MCF 10A (cell line): ENCODE measurements around the gene ALPK1. TPM values are rescaled to one million over a fixed set of nuclear protein-coding genes. Genes with fewer than 3 reads are reported as not detected.
"Not testable (repeated sequence)": the region's sequence is repeated elsewhere in the genome, so short reads cannot be mapped to it uniquely, and the experiment has no call there.

Source experiments
- BruUV-seq: library from RNA; stranded (reverse); fragments of 400-500 nt; replicated peaks from 2 replicates; lab custom pipeline; 2021; lab: Mats Ljungman, UMichigan
- CTCF ChIA-PET: fragments of 300-600 bp; sonication (Branson Sonifier 250); formaldehyde crosslinking; extraction: SDS; loops from one replicate; lab custom pipeline; 2021; ENCODE audit warnings: antibody characterized with exemption, inconsistent platforms; lab: Yijun Ruan, JAX
- POLR2A ChIA-PET: fragments of 300-600, 350-650 bp; sonication (Branson Sonifier 250); formaldehyde crosslinking; extraction: SDS; loops from one replicate; lab custom pipeline; 2020; ENCODE audit warnings: antibody characterized with exemption, inconsistent platforms; lab: Yijun Ruan, JAX
- DNase-seq: peaks from one replicate; pipeline ENCODE4 v3.0.0-alpha.2; 2018; ENCODE audit not compliant: unreplicated experiment
- H3K27ac Mint-ChIP-seq: one replicate; pipeline ENCODE4 v1.8.0; 2022; ENCODE audit warnings: mild to moderate bottlenecking, low read depth, mixed read lengths; ENCODE audit not compliant: unreplicated experiment
- H3K27me3 Mint-ChIP-seq: one replicate; pipeline ENCODE4 v1.8.0; 2022; ENCODE audit warnings: mixed read lengths; ENCODE audit not compliant: insufficient read depth, unreplicated experiment
- H3K36me3 Mint-ChIP-seq: one replicate; pipeline ENCODE4 v1.8.0; 2022; ENCODE audit warnings: mild to moderate bottlenecking, moderate library complexity, mixed read lengths; ENCODE audit not compliant: insufficient read depth, unreplicated experiment
- H3K4me1 Mint-ChIP-seq: one replicate; pipeline ENCODE4 v1.8.0; 2022; ENCODE audit warnings: mixed read lengths; ENCODE audit not compliant: insufficient read depth, unreplicated experiment
- H3K4me3 Mint-ChIP-seq: one replicate; pipeline ENCODE4 v1.8.0; 2022; ENCODE audit warnings: mild to moderate bottlenecking, moderate library complexity, mixed read lengths; ENCODE audit not compliant: unreplicated experiment
- H3K9me3 Mint-ChIP-seq: one replicate; pipeline ENCODE4 v1.8.0; 2022; ENCODE audit warnings: mixed read lengths; ENCODE audit not compliant: unreplicated experiment
- intact Hi-C: fragments of 100-400 bp; cut with micrococcal nuclease; formaldehyde crosslinking; loops from 2 replicates; pipeline ENCODE4 v1.14.1; 2022
- total RNA-seq: library from RNA; stranded (reverse); gene quantifications from 2 replicates; pipeline ENCODE4 v1.2.3, GENCODE V29; 2022
- TF ChIP-seq, protein P1 (sequence below): fragments of 200-600 bp; IDR thresholded peaks from one replicate; pipeline ENCODE4 v1.8.0; 2022; ENCODE audit warnings: antibody characterized with exemption, mild to moderate bottlenecking; ENCODE audit not compliant: unreplicated experiment

The ALPK1 gene
- total RNA-seq, 1 experiment from 2014 or later, result 20.3 TPM

DNA sequence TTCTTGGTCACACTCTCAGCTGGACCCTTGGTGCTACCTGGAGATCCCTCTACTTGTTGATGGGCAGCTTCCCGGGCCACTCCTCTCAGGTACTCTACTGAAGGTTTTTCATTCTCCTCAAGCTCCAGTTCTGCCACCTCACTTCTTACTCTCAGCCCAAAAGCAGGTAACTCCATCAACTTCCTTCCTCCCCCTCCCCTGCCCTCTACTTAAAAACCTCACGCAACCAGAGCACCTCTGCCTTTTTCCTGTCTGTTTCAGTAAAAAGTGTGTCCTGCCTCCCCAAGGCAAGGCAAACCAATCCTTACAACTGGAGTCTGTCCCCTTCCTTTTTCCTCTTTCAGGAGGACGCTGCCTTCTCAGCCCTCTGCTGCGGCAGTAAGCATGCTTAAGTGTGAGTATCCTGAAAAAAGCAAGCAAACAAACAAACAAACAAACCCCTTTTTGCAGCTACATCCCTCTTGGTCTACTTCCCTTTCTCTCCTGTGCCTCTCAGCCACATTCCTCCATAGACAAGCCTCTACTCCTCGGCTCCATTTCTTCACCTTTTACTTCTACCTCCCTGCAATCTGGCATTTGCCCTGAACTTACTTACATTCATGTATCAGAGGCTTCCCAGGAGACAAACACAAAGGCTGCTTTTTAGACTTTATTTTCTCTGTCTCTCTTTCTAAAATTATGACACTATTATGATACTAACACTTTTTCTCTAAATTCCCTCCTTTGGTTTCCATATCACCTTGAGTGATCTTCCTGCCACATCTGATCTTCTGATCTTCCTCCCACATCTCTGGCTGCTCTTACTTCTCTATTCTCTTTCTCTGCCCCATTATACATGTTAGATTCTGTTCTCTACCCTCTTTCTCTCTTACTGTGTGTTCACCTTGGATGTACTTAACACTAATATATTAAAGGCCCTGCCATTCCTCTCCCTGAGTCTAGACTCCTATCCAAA, 5.4 kb downstream of the ALPK1 start:
- TF ChIP-seq, protein P1, sequence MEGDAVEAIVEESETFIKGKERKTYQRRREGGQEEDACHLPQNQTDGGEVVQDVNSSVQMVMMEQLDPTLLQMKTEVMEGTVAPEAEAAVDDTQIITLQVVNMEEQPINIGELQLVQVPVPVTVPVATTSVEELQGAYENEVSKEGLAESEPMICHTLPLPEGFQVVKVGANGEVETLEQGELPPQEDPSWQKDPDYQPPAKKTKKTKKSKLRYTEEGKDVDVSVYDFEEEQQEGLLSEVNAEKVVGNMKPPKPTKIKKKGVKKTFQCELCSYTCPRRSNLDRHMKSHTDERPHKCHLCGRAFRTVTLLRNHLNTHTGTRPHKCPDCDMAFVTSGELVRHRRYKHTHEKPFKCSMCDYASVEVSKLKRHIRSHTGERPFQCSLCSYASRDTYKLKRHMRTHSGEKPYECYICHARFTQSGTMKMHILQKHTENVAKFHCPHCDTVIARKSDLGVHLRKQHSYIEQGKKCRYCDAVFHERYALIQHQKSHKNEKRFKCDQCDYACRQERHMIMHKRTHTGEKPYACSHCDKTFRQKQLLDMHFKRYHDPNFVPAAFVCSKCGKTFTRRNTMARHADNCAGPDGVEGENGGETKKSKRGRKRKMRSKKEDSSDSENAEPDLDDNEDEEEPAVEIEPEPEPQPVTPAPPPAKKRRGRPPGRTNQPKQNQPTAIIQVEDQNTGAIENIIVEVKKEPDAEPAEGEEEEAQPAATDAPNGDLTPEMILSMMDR, result no peak
- Mint-ChIP-seq H3K4me1 (no peaks in the 10 kb centered on the region), H3K36me3 (no peaks in the 10 kb centered on the region), H3K4me3 (no peak overlapping the region), H3K27me3 (no peaks in the 10 kb centered on the region), H3K9me3 (no peaks in the 10 kb centered on the region), H3K27ac (no peak overlapping the region)
- intact Hi-C loops, result no loop called here
- CTCF ChIA-PET, result interaction anchor here (4.1 kb wide), 1 partner anchor 19 kb away, joined by 24 read pairs; no protein-coding TSS in a partner anchor
- BruUV-seq, result no TSS peak
- no peak for DNase-seq
- POLR2A ChIA-PET, result no interaction called here

GRCh38 chr4:112305477-112305876, 8.3 kb downstream of the ALPK1 start:
- H3K4me3 Mint-ChIP-seq, result not testable (repeated sequence)

GRCh38 chr4:112309263-112309791, 12.2 kb downstream of the ALPK1 start:
- H3K36me3 Mint-ChIP-seq, intact Hi-C loops, H3K4me3 Mint-ChIP-seq, H3K27ac Mint-ChIP-seq, BruUV-seq, H3K4me1 Mint-ChIP-seq, H3K27me3 Mint-ChIP-seq, H3K9me3 Mint-ChIP-seq, DNase-seq: not testable (repeated sequence)
- ChIA-PET CTCF (interaction anchor here (0.6 to 2.5 kb wide), 6 partner anchors 13 to 295 kb away, joined by 3 to 10 read pairs (median 4); no protein-coding TSS in a partner anchor), POLR2A (interaction anchor here (1.3 kb wide), 1 partner anchor 12 kb away, joined by 7 read pairs; the partner anchor contains the start of gene ALPK1)

More at GRCh38 chr4:112305477-112305876, 8.3 kb downstream of the ALPK1 start:
- POLR2A ChIA-PET, result interaction anchor here (1.2 kb wide), 1 partner anchor 9 kb away, joined by 3 read pairs; no protein-coding TSS in a partner anchor
- H3K36me3 Mint-ChIP-seq, CTCF ChIA-PET, DNase-seq, BruUV-seq, H3K27me3 Mint-ChIP-seq, H3K9me3 Mint-ChIP-seq, H3K27ac Mint-ChIP-seq, H3K4me1 Mint-ChIP-seq, intact Hi-C loops: not testable (repeated sequence)

DNA sequence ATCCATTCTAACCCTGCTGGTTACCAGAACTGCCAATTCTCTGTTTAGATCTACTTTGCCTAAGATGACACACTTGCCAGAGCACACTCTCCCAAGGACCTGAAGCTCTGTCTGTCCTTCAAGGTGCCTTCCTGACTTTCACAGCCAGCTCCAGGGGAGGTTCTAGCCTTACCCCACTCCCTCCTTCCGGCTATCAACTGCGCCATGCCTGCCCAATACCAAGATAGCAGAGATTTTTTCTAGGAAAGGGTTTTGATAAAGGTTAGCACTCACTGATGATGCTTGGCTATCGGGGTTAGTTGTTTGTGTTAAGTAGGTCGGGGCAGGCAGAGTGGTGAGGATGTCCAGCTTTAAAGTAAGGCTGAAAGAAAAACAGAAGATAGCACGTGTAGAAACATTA, 14.3 kb downstream of the ALPK1 start:
- no peak overlapping the region for H3K27ac Mint-ChIP-seq
- peaks cover 10% of the 10 kb centered on the region for H3K36me3 Mint-ChIP-seq
- no peak overlapping the region for H3K4me3 Mint-ChIP-seq
- H3K4me1 Mint-ChIP-seq, result no peaks in the 10 kb centered on the region
- TF ChIP-seq, protein P1, result no peak
- DNase-seq, result no peak
- no peaks in the 10 kb centered on the region for H3K9me3 Mint-ChIP-seq
- no peaks in the 10 kb centered on the region for H3K27me3 Mint-ChIP-seq
- no TSS peak for BruUV-seq
- ChIA-PET CTCF (interaction anchor here (0.6 to 2.9 kb wide), 6 partner anchors 11 to 637 kb away, joined by 3 to 14 read pairs (median 4); no protein-coding TSS in a partner anchor), POLR2A (interaction anchor here (0.6 to 0.8 kb wide), 2 partner anchors 26 to 632 kb away, joined by 3 read pairs; partner anchors contain the start of gene TIFA)
- intact Hi-C loops, result no loop called here
